Lower lobe of right lung (tissue), 2 donors: Measurements from ENCODE around the gene RAE1. TPM values are rescaled to one million over a fixed set of nuclear protein-coding genes. Genes with fewer than 3 reads are reported as not detected.

Source experiments
- ATAC-seq, 2 donors: fragments of 200-7000 bp; cut with Tn5 transposase; one replicate each; pipeline ENCODE4 v1.9.1; 2020 to 2022; ENCODE audit warnings: mild to moderate bottlenecking in 2 of 2, moderate library complexity in 2 of 2
- DNase-seq: peaks from one replicate; pipeline ENCODE4 v3.0.0-alpha.2; 2020
- H3K27ac ChIP-seq: fragments of 200-600 bp; one replicate; pipeline ENCODE4 v1.8.0; 2022
- H3K27me3 ChIP-seq: fragments of 200-600 bp; one replicate; pipeline ENCODE4 v1.8.0; 2022; ENCODE audit warnings: low read depth
- H3K36me3 ChIP-seq: fragments of 200-600 bp; one replicate; pipeline ENCODE4 v1.8.0; 2022; ENCODE audit warnings: mild to moderate bottlenecking
- H3K4me1 ChIP-seq: fragments of 200-600 bp; one replicate; pipeline ENCODE4 v1.8.0; 2022
- H3K4me3 ChIP-seq: fragments of 200-600 bp; one replicate; pipeline ENCODE4 v1.8.0; 2022; ENCODE audit warnings: mild to moderate bottlenecking
- H3K9me3 ChIP-seq: fragments of 200-600 bp; one replicate; pipeline ENCODE4 v1.8.0; 2022
- CTCF ChIP-seq: fragments of 200-600 bp; IDR thresholded peaks from one replicate; pipeline ENCODE4 v1.8.0; 2022; ENCODE audit warnings: antibody characterized with exemption, mild to moderate bottlenecking
- intact Hi-C: fragments of 100-400 bp; cut with DNase I; formaldehyde crosslinking; loops from one replicate; pipeline ENCODE4 v1.11.0; 2022
- total RNA-seq: library from RNA; stranded (reverse); fragmentation: NEBNext Ultra II Directional; extraction: Animal tissue kit (Norgen Biotek cat#: 25700); gene quantifications from one replicate; pipeline ENCODE4 v1.2.1, GENCODE V29; 2021
- donor health status: DM: no; HTN: yes; CAD: no; lungs with severe emphysema.

RAE1 gene
- total RNA-seq, 1 donor from 2014 or later: 20.6 TPM

GRCh38 chr20:57320358-57320757 lies 30.7 kb upstream of the RAE1 start:
- ATAC-seq (no peak), DNase-seq (no peak)
- H3K4me3 ChIP-seq: no peak overlapping the region
- peaks cover 36% of the 10 kb centered on the region for H3K27me3 ChIP-seq
- no peaks in the 10 kb centered on the region for H3K36me3 ChIP-seq
- TF ChIP-seq CTCF: no peak
- intact Hi-C loops: no loop called here
- H3K27ac ChIP-seq: no peak overlapping the region
- no peaks in the 10 kb centered on the region for H3K9me3 ChIP-seq
- no peaks in the 10 kb centered on the region for H3K4me1 ChIP-seq

GRCh38 chr20:57321142-57321541 lies 29.9 kb upstream of the RAE1 start:
- H3K36me3 ChIP-seq: no peaks in the 10 kb centered on the region
- H3K27ac ChIP-seq: no peak overlapping the region
- DNase-seq: no peak
- H3K9me3 ChIP-seq: no peaks in the 10 kb centered on the region
- ATAC-seq: no peak
- no peak overlapping the region for H3K4me3 ChIP-seq
- no peaks in the 10 kb centered on the region for H3K4me1 ChIP-seq
- TF ChIP-seq CTCF: no peak
- intact Hi-C loops: no loop called here
- H3K27me3 ChIP-seq: peaks cover 36% of the 10 kb centered on the region

- ATAC-seq (no peak), DNase-seq (no peak)
- Histone ChIP-seq H3K27ac (no peak overlapping the region), H3K4me3 (no peak overlapping the region), H3K4me1 (no peaks in the 10 kb centered on the region), H3K36me3 (no peaks in the 10 kb centered on the region), H3K9me3 (no peaks in the 10 kb centered on the region), H3K27me3 (peaks cover 36% of the 10 kb centered on the region)
- no peak for TF ChIP-seq CTCF
- intact Hi-C loops: no loop called here
Observed at GRCh38 chr20:57322476-57322875, 28.6 kb upstream of the RAE1 start.

- no peak for ATAC-seq
- intact Hi-C loops: no loop called here
- H3K9me3 ChIP-seq: no peaks in the 10 kb centered on the region
- H3K36me3 ChIP-seq: no peaks in the 10 kb centered on the region
- no peak overlapping the region for H3K4me3 ChIP-seq
- H3K4me1 ChIP-seq: no peaks in the 10 kb centered on the region
- no peak for TF ChIP-seq CTCF
- no peak for DNase-seq
- H3K27me3 ChIP-seq: peaks cover 34% of the 10 kb centered on the region
- no peak overlapping the region for H3K27ac ChIP-seq
Observed at GRCh38 chr20:57323034-57323433, 28.0 kb upstream of the RAE1 start.

- Histone ChIP-seq H3K27me3 (peaks cover 34% of the 10 kb centered on the region), H3K9me3 (no peaks in the 10 kb centered on the region), H3K4me1 (no peaks in the 10 kb centered on the region), H3K27ac (no peak overlapping the region), H3K4me3 (no peak overlapping the region), H3K36me3 (no peaks in the 10 kb centered on the region)
- no peak for DNase-seq
- ATAC-seq: no peak
- intact Hi-C loops: no loop called here
- TF ChIP-seq CTCF: no peak
Observed at GRCh38 chr20:57325632-57326356, 25.3 kb upstream of the RAE1 start.
